Body of pancreas (tissue), 4 donors: ENCODE measurements around the gene SERPINH1.

ENCODE experiments used
- POLR2A ChIP-seq, 3 donors: fragments of 450-650 bp; IDR thresholded peaks; one replicate each; pipeline ENCODE4 v1.6.1; 2016; ENCODE audit warnings: antibody characterized with exemption in 3 of 3, mild to moderate bottlenecking in 2 of 3
- TF ChIP-seq, protein P1 (sequence below), 7 experiments: fragments of 450-650 bp in 4 of 7; fragments of 200-600 bp in 3 of 7; sonication (generic) in 3 of 7; IDR thresholded peaks; one replicate each; pipeline ENCODE4 v1.5.1; 2016 to 2019; ENCODE audit warnings: antibody characterized with exemption in 7 of 7

DNA sequence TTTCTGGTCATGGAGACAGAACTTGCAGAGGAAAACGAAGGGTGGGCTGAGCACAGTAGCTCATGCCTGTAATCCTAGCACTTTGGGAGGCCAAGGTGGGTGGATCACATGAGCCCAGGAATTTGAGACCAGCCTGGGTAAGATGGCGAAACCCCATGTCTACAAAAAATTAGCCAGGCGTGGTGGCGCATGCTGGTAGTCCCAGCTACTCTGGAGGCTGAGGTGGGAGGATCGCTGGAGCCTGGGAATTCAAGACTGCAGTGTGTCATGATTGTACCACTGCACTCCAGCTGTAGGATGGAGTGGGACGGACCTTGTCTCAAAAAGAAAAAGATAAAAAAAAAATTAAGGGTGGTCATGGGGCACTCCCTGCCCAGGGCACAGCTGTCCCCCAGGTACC lies 5.9 kb downstream of the SERPINH1 start:
- TF ChIP-seq, protein P1, sequence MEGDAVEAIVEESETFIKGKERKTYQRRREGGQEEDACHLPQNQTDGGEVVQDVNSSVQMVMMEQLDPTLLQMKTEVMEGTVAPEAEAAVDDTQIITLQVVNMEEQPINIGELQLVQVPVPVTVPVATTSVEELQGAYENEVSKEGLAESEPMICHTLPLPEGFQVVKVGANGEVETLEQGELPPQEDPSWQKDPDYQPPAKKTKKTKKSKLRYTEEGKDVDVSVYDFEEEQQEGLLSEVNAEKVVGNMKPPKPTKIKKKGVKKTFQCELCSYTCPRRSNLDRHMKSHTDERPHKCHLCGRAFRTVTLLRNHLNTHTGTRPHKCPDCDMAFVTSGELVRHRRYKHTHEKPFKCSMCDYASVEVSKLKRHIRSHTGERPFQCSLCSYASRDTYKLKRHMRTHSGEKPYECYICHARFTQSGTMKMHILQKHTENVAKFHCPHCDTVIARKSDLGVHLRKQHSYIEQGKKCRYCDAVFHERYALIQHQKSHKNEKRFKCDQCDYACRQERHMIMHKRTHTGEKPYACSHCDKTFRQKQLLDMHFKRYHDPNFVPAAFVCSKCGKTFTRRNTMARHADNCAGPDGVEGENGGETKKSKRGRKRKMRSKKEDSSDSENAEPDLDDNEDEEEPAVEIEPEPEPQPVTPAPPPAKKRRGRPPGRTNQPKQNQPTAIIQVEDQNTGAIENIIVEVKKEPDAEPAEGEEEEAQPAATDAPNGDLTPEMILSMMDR (IDR thresholded peaks at IDR 0.05), result no peak
- no peak for TF ChIP-seq POLR2A (IDR thresholded peaks at IDR 0.05)
